Measurements from ENCODE around the gene TSPAN15.
"Not testable (repeated sequence)": the region's sequence is repeated elsewhere in the genome, so short reads cannot be mapped to it uniquely, and the experiment has no call there.

Gene TSPAN15

DNA sequence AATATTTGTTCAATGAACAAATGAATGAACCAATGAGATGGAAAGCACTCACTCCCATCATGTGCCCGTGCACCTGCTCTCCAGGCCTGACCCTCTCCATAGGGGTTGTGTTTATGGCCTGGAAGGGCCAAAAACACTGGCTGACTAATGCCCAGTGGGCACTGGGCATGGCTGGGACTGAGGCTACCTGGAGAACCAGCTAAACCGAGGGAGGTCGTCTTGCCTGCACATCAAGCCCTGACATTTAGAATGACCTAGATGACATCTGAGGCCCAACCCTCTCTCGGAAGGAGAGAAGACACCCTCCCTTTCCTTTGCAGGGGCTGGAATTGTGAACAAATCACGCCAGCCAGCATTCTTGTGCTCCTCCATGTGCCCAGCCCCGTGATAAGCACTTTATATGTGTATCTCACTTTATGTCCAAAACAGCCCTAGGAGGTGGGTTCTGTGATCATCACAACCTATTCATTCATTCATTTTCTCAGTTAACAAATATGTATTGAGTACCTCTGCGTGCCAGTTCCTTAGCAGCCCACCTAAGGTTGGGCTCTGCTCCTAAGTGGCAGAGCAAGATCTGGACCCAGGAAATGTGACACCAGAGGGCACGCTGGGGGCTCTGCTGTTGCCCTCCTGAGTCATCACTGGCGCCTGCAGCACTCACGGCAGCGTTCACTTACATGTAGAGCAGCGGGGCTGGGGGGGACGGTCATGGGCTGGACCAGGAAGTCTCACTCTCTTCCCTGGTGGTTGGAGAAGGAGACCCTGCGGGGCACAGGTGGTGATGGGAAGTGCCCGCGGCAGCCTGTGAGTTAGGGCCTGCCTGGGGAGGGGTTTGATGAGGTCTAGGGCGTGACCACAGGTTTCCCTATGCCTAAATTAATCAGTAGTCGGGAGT lies 52.0 kb downstream of the TSPAN15 start:
- DNase-seq = no peak

GRCh38 chr10:69503896-69504265 lies 52.6 kb downstream of the TSPAN15 start:
- no peak for DNase-seq

DNA sequence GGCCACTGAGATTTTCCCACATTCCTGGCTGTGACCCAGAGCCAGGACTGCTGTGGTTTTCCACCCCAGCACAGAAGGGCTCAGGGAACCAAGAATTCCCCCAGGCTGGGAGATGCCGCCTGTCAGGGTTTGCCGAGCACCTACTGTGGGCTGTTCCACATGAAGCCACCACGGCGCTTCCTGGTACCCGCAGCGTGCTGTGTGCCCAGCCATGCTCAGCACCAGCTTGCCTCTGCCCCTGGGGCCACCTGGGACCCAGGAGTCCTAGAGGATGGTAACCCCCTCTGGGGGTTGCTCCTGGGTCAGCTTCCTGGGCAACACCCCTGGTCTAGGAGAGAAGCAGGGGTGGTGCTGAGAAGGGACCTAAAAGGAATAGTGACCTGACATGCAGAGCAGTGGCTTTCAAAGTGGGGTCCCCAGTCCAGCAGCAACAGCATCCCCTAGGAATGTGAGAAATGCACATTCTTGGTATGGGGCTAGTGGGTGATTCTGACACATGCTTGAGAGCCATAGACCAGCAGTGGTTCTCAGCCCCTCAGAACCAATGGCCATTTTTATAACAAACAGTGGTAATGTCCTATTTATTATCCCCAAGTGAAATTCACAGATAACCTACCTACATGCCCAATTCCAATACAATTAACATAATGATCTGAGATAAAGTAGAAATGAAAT lies 53.4 kb downstream of the TSPAN15 start:
- no peak for DNase-seq

GRCh38 chr10:69505636-69506318 lies 54.5 kb downstream of the TSPAN15 start:
- no peak for DNase-seq

DNA sequence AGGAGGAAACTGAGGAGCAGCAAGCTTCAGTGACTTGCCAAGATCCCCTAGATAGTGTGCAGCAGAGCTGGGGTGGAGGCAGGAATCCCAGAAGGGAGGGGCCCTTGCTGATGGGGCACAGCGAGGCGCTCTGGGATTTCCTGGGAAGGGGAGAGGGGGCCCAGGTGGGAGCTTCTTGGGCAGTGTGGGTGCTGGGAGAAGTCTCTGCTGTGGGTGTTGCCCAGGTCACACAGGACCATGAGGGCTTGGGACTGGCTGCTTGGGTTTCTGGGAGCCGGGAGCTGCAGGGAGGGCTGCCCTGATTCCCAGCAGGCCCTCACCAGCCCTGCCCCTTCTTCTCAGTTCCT lies 55.2 kb downstream of the TSPAN15 start:
- DNase-seq = no peak

DNA sequence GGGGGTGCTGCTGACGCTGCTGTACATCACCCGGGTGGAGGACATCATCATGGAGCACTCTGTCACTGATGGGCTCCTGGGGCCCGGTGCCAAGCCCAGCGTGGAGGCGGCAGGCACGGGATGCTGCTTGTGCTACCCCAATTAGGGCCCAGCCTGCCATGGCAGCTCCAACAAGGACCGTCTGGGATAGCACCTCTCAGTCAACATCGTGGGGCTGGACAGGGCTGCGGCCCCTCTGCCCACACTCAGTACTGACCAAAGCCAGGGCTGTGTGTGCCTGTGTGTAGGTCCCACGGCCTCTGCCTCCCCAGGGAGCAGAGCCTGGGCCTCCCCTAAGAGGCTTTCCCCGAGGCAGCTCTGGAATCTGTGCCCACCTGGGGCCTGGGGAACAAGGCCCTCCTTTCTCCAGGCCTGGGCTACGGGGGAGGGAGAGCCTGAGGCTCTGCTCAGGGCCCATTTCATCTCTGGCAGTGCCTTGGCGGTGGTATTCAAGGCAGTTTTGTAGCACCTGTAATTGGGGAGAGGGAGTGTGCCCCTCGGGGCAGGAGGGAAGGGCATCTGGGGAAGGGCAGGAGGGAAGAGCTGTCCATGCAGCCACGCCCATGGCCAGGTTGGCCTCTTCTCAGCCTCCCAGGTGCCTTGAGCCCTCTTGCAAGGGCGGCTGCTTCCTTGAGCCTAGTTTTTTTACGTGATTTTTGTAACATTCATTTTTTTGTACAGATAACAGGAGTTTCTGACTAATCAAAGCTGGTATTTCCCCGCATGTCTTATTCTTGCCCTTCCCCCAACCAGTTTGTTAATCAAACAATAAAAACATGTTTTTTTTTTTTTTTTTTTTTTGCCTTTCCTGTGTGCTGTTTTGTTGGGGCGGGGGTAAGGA lies 55.8 kb downstream of the TSPAN15 start:
- DNase-seq = no peak

DNA sequence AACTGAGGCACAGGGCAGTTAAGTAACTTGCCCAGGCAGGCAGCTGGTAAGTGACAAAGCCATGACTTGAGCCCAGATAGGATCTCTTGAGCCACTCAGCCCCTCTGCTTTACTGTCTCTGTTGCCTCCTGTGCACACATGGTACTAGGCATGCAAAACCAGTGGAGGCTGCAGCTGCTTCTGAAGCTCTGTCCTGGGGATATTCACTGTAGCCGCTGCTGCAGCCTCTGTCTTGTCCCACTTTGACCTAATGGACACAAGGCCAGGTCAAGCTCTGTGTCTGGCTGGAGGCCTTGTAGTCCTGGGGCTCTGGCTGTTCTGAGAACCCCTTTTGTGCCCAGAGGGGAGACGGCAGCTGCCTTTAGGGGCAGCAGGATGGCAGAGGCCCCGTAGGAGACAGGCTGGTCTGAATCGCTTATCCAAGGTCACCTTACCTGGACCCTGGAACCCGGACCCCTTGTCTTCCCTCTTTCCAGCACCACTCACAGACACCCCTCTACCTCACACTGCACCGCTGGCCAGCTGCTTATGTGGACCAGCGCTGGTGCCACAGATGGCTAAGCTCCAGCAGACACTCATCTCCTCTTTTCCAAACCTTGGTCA lies 57.6 kb downstream of the TSPAN15 start:
- no peak for DNase-seq

GRCh38 chr10:69512901-69513300 lies 61.6 kb downstream of the TSPAN15 start:
- no peak for DNase-seq

DNA sequence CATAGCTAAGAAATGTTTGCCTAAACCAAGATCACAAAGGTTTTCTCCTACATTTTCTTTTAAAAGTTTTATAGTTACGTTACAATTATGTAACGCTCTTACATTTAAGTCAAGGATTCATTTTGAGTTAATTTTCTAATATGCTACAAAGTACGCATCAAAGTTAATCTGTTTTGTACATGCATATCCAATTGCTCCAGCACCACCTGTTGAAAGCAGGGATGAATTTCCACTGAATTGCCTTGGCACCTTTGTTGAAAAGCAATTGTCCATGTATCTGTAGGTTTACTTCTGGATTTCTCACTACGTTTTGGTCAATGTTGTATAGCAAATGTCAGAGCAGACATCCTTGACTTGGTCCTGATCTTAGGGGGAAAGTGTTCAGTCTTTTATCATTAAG lies 62.4 kb downstream of the TSPAN15 start:
- no peak for DNase-seq

DNA sequence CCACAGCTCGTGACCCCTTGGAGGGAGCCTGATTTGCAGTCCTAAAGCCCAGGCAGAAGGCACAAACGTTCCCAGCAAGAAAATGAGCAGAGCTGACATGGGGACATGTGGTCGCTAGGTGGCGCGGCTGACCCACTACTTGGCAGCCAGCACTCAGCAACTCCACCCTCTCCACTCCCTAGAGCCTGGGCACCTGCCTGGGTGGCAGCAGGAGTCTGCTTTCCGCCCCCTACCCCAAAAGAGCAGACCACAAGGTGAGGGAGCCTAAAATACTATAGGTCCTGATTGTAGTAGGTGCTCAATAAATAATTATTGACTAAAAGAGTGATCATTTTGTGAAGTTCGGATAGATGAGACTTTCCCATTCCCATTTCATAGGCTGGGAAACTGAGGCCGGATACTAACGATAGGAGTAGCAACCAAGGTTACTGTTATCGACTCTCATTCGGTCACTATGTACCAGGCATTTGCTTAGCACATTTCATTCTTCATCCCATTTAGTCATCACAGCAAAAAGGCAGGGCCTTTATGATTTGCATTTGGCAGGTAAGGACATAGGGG lies 64.5 kb downstream of the TSPAN15 start:
- DNase-seq = peak; percentile 75 to 88 (median 86)

- DNase-seq = no peak
These were observed 65.1 kb downstream of the TSPAN15 start for GRCh38 chr10:69516316-69516715.

DNA sequence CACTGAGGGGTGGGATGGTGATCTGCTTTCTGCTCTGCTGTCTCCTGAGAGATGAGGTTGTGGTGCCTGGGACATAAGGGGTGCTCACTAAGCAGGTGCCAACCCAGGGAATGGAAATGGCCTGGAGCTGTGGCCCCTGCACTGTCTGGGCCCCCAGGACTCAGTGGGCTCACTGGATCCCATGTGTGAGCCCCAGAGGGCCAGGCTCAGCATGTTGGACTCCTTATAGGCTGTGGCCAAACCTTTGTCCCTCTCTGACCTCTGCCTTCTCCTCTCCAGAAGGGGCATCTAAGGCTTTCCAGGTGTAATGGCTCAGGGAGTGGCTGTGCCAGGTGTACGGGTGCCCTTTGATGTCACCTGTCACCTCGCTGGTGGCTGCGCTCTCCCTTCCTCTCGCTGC lies 65.5 kb downstream of the TSPAN15 start:
- DNase-seq = no peak

- no peak for DNase-seq
These were observed 66.1 kb downstream of the TSPAN15 start for GRCh38 chr10:69517271-69517848.

- DNase-seq = no peak
These were observed 76.7 kb downstream of the TSPAN15 start for GRCh38 chr10:69527961-69528360.

DNA sequence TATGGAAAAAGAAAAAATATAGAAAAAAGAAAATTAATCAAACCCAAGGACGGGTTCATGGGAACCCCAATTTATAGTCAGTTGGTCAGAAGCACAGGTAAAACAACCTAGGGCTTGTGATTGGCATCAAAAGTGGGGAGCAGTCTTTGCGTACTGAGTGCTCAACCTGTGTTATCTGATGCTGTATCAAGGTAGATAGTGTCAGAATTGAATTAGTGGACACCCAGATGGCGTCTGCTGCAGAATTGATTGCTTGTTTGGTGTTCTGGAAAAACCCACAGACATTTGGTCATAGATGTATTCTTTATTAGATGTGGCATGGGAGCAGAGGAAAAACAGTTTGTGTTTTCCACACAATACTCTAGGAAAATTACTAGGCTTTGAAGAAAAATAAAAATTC lies 82.4 kb downstream of the TSPAN15 start:
- no peak for DNase-seq

- not testable (repeated sequence) for DNase-seq
These were observed 85.3 kb downstream of the TSPAN15 start for GRCh38 chr10:69536521-69536920.

- no peak for DNase-seq
These were observed 86.2 kb downstream of the TSPAN15 start for GRCh38 chr10:69537449-69537848.

DNA sequence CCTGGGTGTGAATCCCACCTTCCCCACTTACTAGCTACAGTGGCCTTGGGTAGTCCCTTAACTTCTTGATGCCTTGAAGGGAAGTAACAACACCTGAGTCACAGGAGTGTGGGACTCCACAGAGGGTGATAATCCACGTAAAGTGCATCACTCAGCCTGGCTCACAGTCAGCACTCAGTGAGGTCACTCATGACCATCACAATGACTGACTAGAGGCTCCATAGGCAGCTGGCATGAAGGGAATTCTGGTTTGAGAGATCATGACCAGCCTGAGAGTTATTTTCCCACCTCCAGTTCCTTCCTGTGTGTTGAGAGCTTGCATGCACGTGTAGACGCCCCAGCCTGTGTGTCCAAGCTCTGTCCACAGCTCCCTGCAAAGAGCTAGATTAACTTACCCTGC lies 87.2 kb downstream of the TSPAN15 start:
- DNase-seq = no peak

DNA sequence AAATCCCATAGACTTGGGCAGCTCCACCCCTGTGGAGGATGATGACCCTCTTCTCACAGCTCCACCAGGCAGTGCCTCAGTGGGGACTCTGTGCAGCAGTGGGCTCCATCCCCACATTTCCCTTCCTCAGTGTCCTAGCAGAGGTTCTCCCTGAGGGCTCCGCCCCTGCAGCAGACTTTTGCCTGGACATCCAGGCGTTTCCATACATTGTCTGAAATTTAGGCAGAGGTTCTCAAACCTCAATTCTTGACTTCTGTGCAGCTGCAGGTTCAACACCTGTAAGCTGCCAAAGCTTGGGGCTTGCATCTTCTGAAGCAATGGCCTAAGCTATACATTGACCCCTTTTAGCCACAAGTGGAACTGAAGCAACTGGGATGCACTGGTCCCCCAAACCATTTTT lies 90.2 kb downstream of the TSPAN15 start:
- DNase-seq = no peak

DNA sequence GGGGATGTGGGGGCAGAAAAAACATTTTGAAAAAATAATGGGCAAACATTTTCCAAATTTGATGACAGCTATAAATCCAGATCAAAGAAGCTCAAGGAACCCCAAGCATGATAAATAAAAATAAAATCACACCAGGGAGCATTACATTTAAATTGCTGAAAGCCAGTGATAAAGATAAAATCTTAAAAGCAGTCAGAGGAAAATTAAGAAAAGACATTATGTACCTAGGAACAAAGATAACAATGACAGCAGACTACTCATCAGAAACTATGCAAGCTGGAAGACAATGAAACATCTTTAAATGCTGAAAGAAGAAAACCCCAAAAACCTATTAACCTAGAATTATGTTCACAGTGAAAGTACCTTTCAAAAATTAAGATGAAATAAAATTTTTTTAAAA lies 98.7 kb downstream of the TSPAN15 start:
- no peak for DNase-seq

DNA sequence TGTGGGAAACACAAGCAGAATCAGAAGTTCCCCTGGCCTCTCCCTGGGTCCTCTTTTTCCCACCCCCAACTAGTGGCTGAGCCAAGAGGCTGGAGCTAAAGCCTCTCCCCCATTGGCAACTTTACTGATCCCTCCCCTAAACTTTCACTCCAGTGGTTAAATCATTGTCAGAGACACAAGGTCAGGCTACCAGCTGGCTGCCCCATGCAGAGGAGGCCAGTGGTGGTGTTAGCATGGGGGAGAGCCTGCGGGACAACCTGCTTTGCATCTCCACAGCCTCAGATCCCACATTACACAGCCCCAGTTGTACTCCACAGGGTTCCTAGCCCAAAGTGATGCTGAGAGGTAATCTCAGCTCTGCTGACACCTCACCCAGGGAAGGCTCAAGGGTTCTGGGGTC lies 101.0 kb downstream of the TSPAN15 start:
- no peak for DNase-seq

- no peak for DNase-seq
These were observed 102.1 kb downstream of the TSPAN15 start for GRCh38 chr10:69553328-69553727.

Data from suppressor macrophage (primary cell).